NCI-H2196 (cell line): ENCODE data around the gene ZNF350.
"Not testable (repeated sequence)": the region's sequence is repeated elsewhere in the genome, so short reads cannot be mapped to it uniquely, and the experiment has no call there.

Experiments
- DNase-seq: peaks from one replicate; lab custom pipeline; 2025; ENCODE audit not compliant: unreplicated experiment; lab: John Stamatoyannopoulos, UW

ZNF350 gene

GRCh38 chr19:51975787-51976186 is 10.9 kb downstream of the ZNF350 start:
- DNase-seq = not testable (repeated sequence)

GRCh38 chr19:51971624-51972023 is 15.0 kb downstream of the ZNF350 start:
- DNase-seq = no peak

GRCh38 chr19:51970718-51971117 is 15.9 kb downstream of the ZNF350 start:
- DNase-seq = no peak

GRCh38 chr19:51965583-51965982 is 21.1 kb downstream of the ZNF350 start:
- no peak for DNase-seq

- not testable (repeated sequence) for DNase-seq
Measured at GRCh38 chr19:51960621-51961233, 25.9 kb downstream of the ZNF350 start.

GRCh38 chr19:51959791-51960190 is 26.8 kb downstream of the ZNF350 start:
- no peak for DNase-seq

- DNase-seq = not testable (repeated sequence)
Measured at GRCh38 chr19:51957846-51958245, 28.8 kb downstream of the ZNF350 start.

- no peak for DNase-seq
Measured at GRCh38 chr19:51948975-51949374, 37.7 kb downstream of the ZNF350 start.

- DNase-seq = no peak
Measured at GRCh38 chr19:51946602-51947001, 40.0 kb downstream of the ZNF350 start.

GRCh38 chr19:51944798-51945552 is 41.7 kb downstream of the ZNF350 start:
- DNase-seq = no peak

GRCh38 chr19:51938936-51939335 is 47.7 kb downstream of the ZNF350 start:
- no peak for DNase-seq

- DNase-seq = no peak
Measured at GRCh38 chr19:51931921-51932320, 54.7 kb downstream of the ZNF350 start.

- DNase-seq = no peak
Measured at GRCh38 chr19:51927859-51928258, 58.8 kb downstream of the ZNF350 start.

- peak; percentile 89 for DNase-seq
Measured at GRCh38 chr19:51926784-51927741, 59.6 kb downstream of the ZNF350 start, which contains the start of gene ZNF613. Gene ZNF613 (plus strand): TSS chr19:51927472. CDS start chr19:51936221, 8,749 bp downstream.

GRCh38 chr19:51926426-51926783 is 60.2 kb downstream of the ZNF350 start:
- no peak for DNase-seq

GRCh38 chr19:51921949-51922348 is 64.7 kb downstream of the ZNF350 start:
- no peak for DNase-seq

- DNase-seq = no peak
Measured at GRCh38 chr19:51919606-51920005, 67.0 kb downstream of the ZNF350 start.

GRCh38 chr19:51916167-51916566 is 70.5 kb downstream of the ZNF350 start:
- no peak for DNase-seq

- no peak for DNase-seq
Measured at GRCh38 chr19:51915324-51915867, 71.2 kb downstream of the ZNF350 start.
